Measurements from ENCODE around the gene HEATR5B.
"Not testable (repeated sequence)": the region's sequence is repeated elsewhere in the genome, so short reads cannot be mapped to it uniquely, and the experiment has no call there.

Gene HEATR5B

GRCh38 chr2:36941867-36942266 is 142.3 kb downstream of the HEATR5B start:
- DNase-seq (ENCODE audit: low read depth) = no peak

DNA sequence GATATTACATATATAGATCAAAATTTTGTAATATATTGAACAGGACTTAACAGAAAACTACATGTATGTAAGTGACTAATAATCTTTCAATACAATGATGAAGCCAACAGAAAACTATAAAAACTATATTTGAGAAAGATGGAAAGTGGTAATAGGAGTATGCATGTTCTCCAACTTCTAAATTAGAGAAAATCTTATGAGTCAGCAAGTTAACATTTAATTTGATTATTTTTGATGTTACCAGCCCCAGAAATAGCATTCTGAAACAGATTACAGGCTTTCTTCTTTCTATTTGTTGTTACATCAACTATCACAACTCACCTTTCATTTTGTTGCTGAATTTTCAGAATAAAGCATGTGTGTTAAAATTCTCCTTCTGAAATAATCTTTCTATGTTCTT is 147.6 kb downstream of the HEATR5B start:
- DNase-seq (ENCODE audit: low read depth) = not testable (repeated sequence)

- DNase-seq (ENCODE audit: low read depth) = not testable (repeated sequence)
These were observed 152.5 kb downstream of the HEATR5B start for GRCh38 chr2:36931688-36932087.
